IMR-90 (cell line): ENCODE data around the gene SPRED2. TPM values are rescaled to one million over a fixed set of nuclear protein-coding genes. Genes with fewer than 3 reads are reported as not detected.

ENCODE experiments used
- ATAC-seq: fragments of 200-7000 bp; cut with Tn5 transposase; 2 replicates; pipeline ENCODE4 v1.9.1; 2020; ENCODE audit warnings: low read depth, mild to moderate bottlenecking, moderate library complexity
- BruUV-seq: library from RNA; stranded (reverse); fragments of 400-500 nt; replicated peaks from 2 replicates; lab custom pipeline; 2021; lab: Mats Ljungman, UMichigan
- CTCF ChIA-PET: fragments of 300-600 bp; formaldehyde crosslinking; extraction: SDS; loops from one replicate; lab custom pipeline; 2021; ENCODE audit warnings: antibody characterized with exemption; lab: Yijun Ruan, JAX
- POLR2A ChIA-PET: fragments of 300-600 bp; sonication (Branson Sonifier 250); formaldehyde crosslinking; loops from one replicate; lab custom pipeline; 2022; ENCODE audit warnings: antibody characterized with exemption; ENCODE audit not compliant: unreplicated experiment; lab: Charles Lee
- DNase-seq: peaks from one replicate; pipeline ENCODE4 v3.0.0; 2013
- H2AFZ ChIP-seq: replicated peaks from 2 replicates; pipeline ENCODE3; 2013; ENCODE audit warnings: low read length, mild to moderate bottlenecking; ENCODE audit not compliant: poor library complexity
- H2AK5ac ChIP-seq: 2 replicates; pipeline ENCODE4 v1.6.1; 2013; ENCODE audit warnings: low read depth, low read length, inconsistent platforms
- H2AK9ac ChIP-seq: replicated peaks from 2 replicates; pipeline ENCODE3; 2013; ENCODE audit warnings: mild to moderate bottlenecking, low read depth, low read length, moderate library complexity; ENCODE audit not compliant: poor library complexity
- H2BK120ac ChIP-seq: 2 replicates; pipeline ENCODE4 v1.6.1; 2013; ENCODE audit warnings: low read depth, low read length, inconsistent platforms
- H2BK15ac ChIP-seq: 3 replicates; pipeline ENCODE4 v1.6.1; 2013; ENCODE audit warnings: low read depth, low read length, inconsistent platforms
- H2BK20ac ChIP-seq: 2 replicates; pipeline ENCODE4 v1.6.1; 2013; ENCODE audit warnings: low read depth, mild to moderate bottlenecking, inconsistent platforms, low read length, moderate library complexity
- H2BK5ac ChIP-seq: 2 replicates; pipeline ENCODE4 v1.6.1; 2013; ENCODE audit warnings: mild to moderate bottlenecking, low read depth, low read length, inconsistent platforms; ENCODE audit not compliant: poor library complexity, severe bottlenecking
- H3K14ac ChIP-seq: replicated peaks from 2 replicates; pipeline ENCODE4 v1.6.1; 2013; ENCODE audit warnings: low read depth, low read length, inconsistent platforms
- H3K18ac ChIP-seq: 2 replicates; pipeline ENCODE4 v1.6.1; 2013; ENCODE audit warnings: low read depth, low read length, control low read depth
- H3K23ac ChIP-seq: 2 replicates; pipeline ENCODE4 v1.6.1; 2013; ENCODE audit warnings: low read depth, low read length, inconsistent platforms
- H3K27ac ChIP-seq: 2 replicates; pipeline ENCODE4 v1.5.1; 2013; ENCODE audit warnings: mild to moderate bottlenecking, control low read depth, low read length; ENCODE audit not compliant: insufficient read depth
- H3K27me3 ChIP-seq: 2 replicates; pipeline ENCODE4 v1.6.1; 2013; ENCODE audit warnings: low read length; ENCODE audit not compliant: control insufficient read depth, insufficient read depth
- H3K36me3 ChIP-seq: 2 replicates; pipeline ENCODE4 v1.6.1; 2013; ENCODE audit warnings: low read length, mixed read lengths; ENCODE audit not compliant: control insufficient read depth, insufficient read depth
- H3K4ac ChIP-seq: 2 replicates; pipeline ENCODE4 v1.6.1; 2013; ENCODE audit warnings: low read depth, low read length, inconsistent platforms
- H3K4me1 ChIP-seq: 2 replicates; pipeline ENCODE4 v1.6.1; 2013; ENCODE audit warnings: low read length, mixed read lengths; ENCODE audit not compliant: control insufficient read depth, insufficient read depth
- H3K4me2 ChIP-seq: 2 replicates; pipeline ENCODE4 v1.6.1; 2013; ENCODE audit warnings: low read depth, mild to moderate bottlenecking, control low read depth, low read length, moderate library complexity
- H3K4me3 ChIP-seq: 2 replicates; pipeline ENCODE4 v1.5.1; 2013; ENCODE audit warnings: low read depth, mild to moderate bottlenecking, control low read depth, low read length, moderate library complexity; ENCODE audit not compliant: insufficient read depth
- H3K56ac ChIP-seq: 2 replicates; pipeline ENCODE4 v1.6.1; 2013; ENCODE audit warnings: low read length, inconsistent platforms; ENCODE audit not compliant: insufficient read depth; ENCODE audit errors: extremely low read depth
- H3K79me1 ChIP-seq, 2 experiments: 2 replicates each; pipeline ENCODE4 v1.6.1; 2013; ENCODE audit warnings: low read length in 2 of 2, inconsistent platforms in 1 of 2, low read depth in 1 of 2
- H3K9ac ChIP-seq: 2 replicates; pipeline ENCODE4 v1.6.1; 2013; ENCODE audit warnings: low read depth, low read length, control low read depth
- H3K9me1 ChIP-seq: 2 replicates; pipeline ENCODE4 v1.6.1; 2013; ENCODE audit warnings: low read length, inconsistent platforms; ENCODE audit not compliant: insufficient read depth
- H3K9me3 ChIP-seq: 2 replicates; pipeline ENCODE4 v1.6.1; 2013; ENCODE audit warnings: low read length; ENCODE audit not compliant: control insufficient read depth, insufficient read depth
- H4K20me1 ChIP-seq: 2 replicates; pipeline ENCODE4 v1.6.1; 2013; ENCODE audit warnings: low read length, inconsistent platforms; ENCODE audit not compliant: insufficient read depth
- H4K5ac ChIP-seq: 2 replicates; pipeline ENCODE4 v1.6.1; 2013; ENCODE audit warnings: mild to moderate bottlenecking, low read depth, low read length, control low read depth
- H4K8ac ChIP-seq, 2 experiments: 2 replicates each; pipeline ENCODE4 v1.6.1; 2013; ENCODE audit warnings: low read depth in 2 of 2, low read length in 2 of 2, control low read depth in 1 of 2, inconsistent platforms in 1 of 2
- H4K91ac ChIP-seq: 2 replicates; pipeline ENCODE4 v1.6.1; 2013; ENCODE audit warnings: low read depth, low read length, inconsistent platforms; ENCODE audit not compliant: insufficient read depth
- BHLHE40 ChIP-seq: fragments of 150-350 bp; IDR thresholded peaks from 2 replicates; pipeline ENCODE4 v1.6.1; 2016; ENCODE audit warnings: mild to moderate bottlenecking, low read depth, low read length
- CEBPB ChIP-seq: IDR thresholded peaks from 2 replicates; pipeline ENCODE4 v1.6.1; 2012; ENCODE audit warnings: low read depth, low read length, improper control_type of control experiment
- CHD1 ChIP-seq: IDR thresholded peaks from 2 replicates; pipeline ENCODE4 v1.6.1; 2012; ENCODE audit warnings: low read depth, low read length, improper control_type of control experiment
- FOS ChIP-seq: fragments of 150-350 bp; IDR thresholded peaks from 2 replicates; pipeline ENCODE4 v1.6.1; 2016; ENCODE audit warnings: low read depth, low read length
- MAFK ChIP-seq: IDR thresholded peaks from 2 replicates; pipeline ENCODE4 v1.6.1; 2012; ENCODE audit warnings: low read depth, low read length, improper control_type of control experiment
- MAZ ChIP-seq: IDR thresholded peaks from 2 replicates; pipeline ENCODE4 v1.6.1; 2012; ENCODE audit warnings: low read depth, mild to moderate bottlenecking, low read length, improper control_type of control experiment, moderate library complexity, borderline replicate concordance
- MXI1 ChIP-seq: IDR thresholded peaks from 2 replicates; pipeline ENCODE4 v1.6.1; 2012; ENCODE audit warnings: low read depth, mild to moderate bottlenecking, low read length, moderate library complexity, borderline replicate concordance
- NFE2L2 ChIP-seq: fragments of 150-350 bp; IDR thresholded peaks from 2 replicates; pipeline ENCODE4 v1.6.1; 2016; ENCODE audit warnings: low read depth, mild to moderate bottlenecking, low read length
- POLR2A ChIP-seq: IDR thresholded peaks from 2 replicates; pipeline ENCODE4 v1.6.1; 2012; ENCODE audit warnings: mild to moderate bottlenecking, low read depth, low read length
- RAD21 ChIP-seq: IDR thresholded peaks from 2 replicates; pipeline ENCODE4 v1.6.1; 2012; ENCODE audit warnings: low read length, improper control_type of control experiment
- RCOR1 ChIP-seq: IDR thresholded peaks from 2 replicates; pipeline ENCODE4 v1.6.1; 2012; ENCODE audit warnings: mild to moderate bottlenecking, low read length, improper control_type of control experiment; ENCODE audit not compliant: insufficient replicate concordance
- RFX5 ChIP-seq: IDR thresholded peaks from 2 replicates; pipeline ENCODE4 v1.8.0; 2012; ENCODE audit warnings: low read depth, mild to moderate bottlenecking, low read length, moderate library complexity
- SMC3 ChIP-seq: fragments of 150-350 bp; IDR thresholded peaks from 2 replicates; pipeline ENCODE4 v1.6.1; 2016; ENCODE audit warnings: low read depth, mild to moderate bottlenecking, antibody characterized with exemption, low read length, moderate library complexity
- WGBS, 2 experiments: methylation state at CpG; one replicate each; pipeline versions ENCODE4 v1.1.5 to v1.1.7; 2013; ENCODE audit warnings: missing lambda C conversion rate in 2 of 2; ENCODE audit not compliant: insufficient read length in 1 of 2; ENCODE audit errors: extremely low coverage in 2 of 2; 5-methylcytosine and 5-hydroxymethylcytosine counted together
- dilution Hi-C: fragments of 300-500 bp; cut with HindIII; formaldehyde crosslinking; loops from one replicate; pipeline ENCODE4 v1.14.3; 2018; ENCODE audit warnings: low sequenced_read_pairs; ENCODE audit not compliant: unreplicated experiment
- in situ Hi-C: fragments of 300-500 bp; cut with MboI; formaldehyde crosslinking; loops from 3 replicates; pipeline ENCODE4 v1.14.3; 2019; ENCODE audit warnings: low sequenced_read_pairs, inconsistent platforms, mixed read lengths
- intact Hi-C: fragments of 100-400 bp; cut with micrococcal nuclease; formaldehyde crosslinking; loops from 2 replicates; pipeline ENCODE4 v1.10.0; 2022
- polyA plus RNA-seq, 3 experiments: library from polyadenylated mRNA; depleted of rRNA; stranded (reverse); fragments of >200 nt; gene quantifications; 2 replicates each; pipeline ENCODE4 v1.2.3, GENCODE V29; 2012; ENCODE audit warnings: low replicate concordance in 1 of 3
- total RNA-seq: library from RNA; depleted of rRNA; stranded (reverse); fragments of >200 nt; gene quantifications from 2 replicates; pipeline ENCODE4 v1.2.3, GENCODE V29; 2012
- TF ChIP-seq, protein P1 (sequence below): fragments of 150-350 bp; IDR thresholded peaks from 2 replicates; pipeline ENCODE4 v1.6.1; 2017; ENCODE audit warnings: mild to moderate bottlenecking, antibody characterized with exemption, low read length, low read depth
- TF ChIP-seq, protein P2 (sequence below): fragments of 150-350 bp; IDR thresholded peaks from 2 replicates; pipeline ENCODE4 v1.6.1; 2016; ENCODE audit warnings: low read depth, mild to moderate bottlenecking, low read length, moderate library complexity, borderline replicate concordance
- TF ChIP-seq, protein P3 (sequence below): conservative IDR thresholded peaks from 2 replicates; pipeline ENCODE4 v1.5.1; 2012; ENCODE audit warnings: mild to moderate bottlenecking, low read depth, low read length, improper control_type of control experiment

Gene SPRED2
- total and polyA plus RNA-seq, 2 of the 4 experiments (the other 2 are of a cell fraction): 4.8 to 18.7 TPM

DNA sequence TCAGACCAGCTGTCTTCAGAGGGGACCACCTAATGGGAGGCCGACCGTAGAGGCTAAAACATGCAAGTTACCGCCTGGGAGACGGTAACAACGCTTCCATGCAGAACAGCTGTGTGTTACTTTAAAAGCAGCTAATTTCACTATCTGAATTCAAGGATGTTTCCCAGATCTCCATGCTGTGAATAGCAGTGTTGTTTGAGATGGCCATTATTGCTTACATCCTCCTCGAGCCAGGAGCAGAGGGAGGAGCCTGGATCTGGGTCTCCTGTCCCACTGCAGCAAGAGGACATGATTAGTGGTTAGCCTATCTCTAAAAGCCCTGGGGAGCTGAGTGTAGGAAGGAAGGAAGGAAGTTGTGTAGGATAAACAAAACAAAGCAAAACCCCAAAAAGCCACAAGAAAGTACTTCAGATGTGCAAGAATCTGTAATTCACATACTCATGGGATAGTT, 153.8 kb downstream of the SPRED2 start:
- DNase-seq (peak; percentile 49), ATAC-seq (peak; percentile 50)
- H2BK15ac ChIP-seq: no peak overlapping the region
- H3K4me1 ChIP-seq: peaks cover 7% of the 10 kb centered on the region
- no peaks in the 10 kb centered on the region for H3K27me3 ChIP-seq
- H4K20me1 ChIP-seq: peaks cover 4% of the 10 kb centered on the region; the same call in 1 of the 2 replicates
- TF ChIP-seq BHLHE40: no peak
- no peak for TF ChIP-seq FOS
- no peak for TF ChIP-seq RCOR1
- TF ChIP-seq, protein P1, sequence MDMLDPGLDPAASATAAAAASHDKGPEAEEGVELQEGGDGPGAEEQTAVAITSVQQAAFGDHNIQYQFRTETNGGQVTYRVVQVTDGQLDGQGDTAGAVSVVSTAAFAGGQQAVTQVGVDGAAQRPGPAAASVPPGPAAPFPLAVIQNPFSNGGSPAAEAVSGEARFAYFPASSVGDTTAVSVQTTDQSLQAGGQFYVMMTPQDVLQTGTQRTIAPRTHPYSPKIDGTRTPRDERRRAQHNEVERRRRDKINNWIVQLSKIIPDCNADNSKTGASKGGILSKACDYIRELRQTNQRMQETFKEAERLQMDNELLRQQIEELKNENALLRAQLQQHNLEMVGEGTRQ: no peak
- TF ChIP-seq CEBPB: no peak
- no peak for TF ChIP-seq MAZ
- TF ChIP-seq NFE2L2: no peak
- TF ChIP-seq, protein P2, sequence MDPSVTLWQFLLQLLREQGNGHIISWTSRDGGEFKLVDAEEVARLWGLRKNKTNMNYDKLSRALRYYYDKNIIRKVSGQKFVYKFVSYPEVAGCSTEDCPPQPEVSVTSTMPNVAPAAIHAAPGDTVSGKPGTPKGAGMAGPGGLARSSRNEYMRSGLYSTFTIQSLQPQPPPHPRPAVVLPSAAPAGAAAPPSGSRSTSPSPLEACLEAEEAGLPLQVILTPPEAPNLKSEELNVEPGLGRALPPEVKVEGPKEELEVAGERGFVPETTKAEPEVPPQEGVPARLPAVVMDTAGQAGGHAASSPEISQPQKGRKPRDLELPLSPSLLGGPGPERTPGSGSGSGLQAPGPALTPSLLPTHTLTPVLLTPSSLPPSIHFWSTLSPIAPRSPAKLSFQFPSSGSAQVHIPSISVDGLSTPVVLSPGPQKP: no peak
- TF ChIP-seq MAFK: no peak
- no peak for TF ChIP-seq POLR2A
- TF ChIP-seq SMC3: no peak
- TF ChIP-seq RAD21: no peak
- TF ChIP-seq, protein P3, sequence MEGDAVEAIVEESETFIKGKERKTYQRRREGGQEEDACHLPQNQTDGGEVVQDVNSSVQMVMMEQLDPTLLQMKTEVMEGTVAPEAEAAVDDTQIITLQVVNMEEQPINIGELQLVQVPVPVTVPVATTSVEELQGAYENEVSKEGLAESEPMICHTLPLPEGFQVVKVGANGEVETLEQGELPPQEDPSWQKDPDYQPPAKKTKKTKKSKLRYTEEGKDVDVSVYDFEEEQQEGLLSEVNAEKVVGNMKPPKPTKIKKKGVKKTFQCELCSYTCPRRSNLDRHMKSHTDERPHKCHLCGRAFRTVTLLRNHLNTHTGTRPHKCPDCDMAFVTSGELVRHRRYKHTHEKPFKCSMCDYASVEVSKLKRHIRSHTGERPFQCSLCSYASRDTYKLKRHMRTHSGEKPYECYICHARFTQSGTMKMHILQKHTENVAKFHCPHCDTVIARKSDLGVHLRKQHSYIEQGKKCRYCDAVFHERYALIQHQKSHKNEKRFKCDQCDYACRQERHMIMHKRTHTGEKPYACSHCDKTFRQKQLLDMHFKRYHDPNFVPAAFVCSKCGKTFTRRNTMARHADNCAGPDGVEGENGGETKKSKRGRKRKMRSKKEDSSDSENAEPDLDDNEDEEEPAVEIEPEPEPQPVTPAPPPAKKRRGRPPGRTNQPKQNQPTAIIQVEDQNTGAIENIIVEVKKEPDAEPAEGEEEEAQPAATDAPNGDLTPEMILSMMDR: no peak
- no peak for TF ChIP-seq MXI1
- no peak for TF ChIP-seq CHD1
- TF ChIP-seq RFX5: no peak
- no peak overlapping the region for H3K18ac ChIP-seq
- 0 out of 2 replicates have a peak overlapping the region, but pooled peaks have one; percentile 1 for H3K4ac ChIP-seq
- no TSS peak for BruUV-seq
- peaks cover 16% of the 10 kb centered on the region; the same call in 1 of the 2 replicates for H3K9me1 ChIP-seq
- H3K23ac ChIP-seq: no peak overlapping the region
- H3K9ac ChIP-seq: no peak overlapping the region
- H4K91ac ChIP-seq: no peak overlapping the region
- H3K14ac ChIP-seq: peak overlapping the region; percentile 26; the same call in 1 of the 2 replicates
- POLR2A ChIA-PET: no interaction called here
- no CpG with 5 or more reads among the region's 6 CpGs for WGBS, 2 experiments
- H2BK20ac ChIP-seq: no peak overlapping the region
- CTCF ChIA-PET: interaction anchor here (0.7 to 1.0 kb wide), 2 partner anchors 9 to 18 kb away, joined by 3 to 4 read pairs; no protein-coding TSS in a partner anchor
- H3K56ac ChIP-seq: no peak overlapping the region
- H2AK5ac ChIP-seq: no peak overlapping the region
- H2AK9ac ChIP-seq: peak overlapping the region; percentile 21
- in situ Hi-C loops: no loop called here
- no peaks in the 10 kb centered on the region for H3K9me3 ChIP-seq
- no peak overlapping the region for H3K4me2 ChIP-seq
- dilution Hi-C loops: no loop called here
- H3K4me3 ChIP-seq: no peak overlapping the region
- H4K8ac ChIP-seq: no peak overlapping the region; a peak in 1 of 4 replicates
- H3K79me1 ChIP-seq: no peaks in the 10 kb centered on the region
- no peak overlapping the region for H2BK120ac ChIP-seq
- no peak overlapping the region for H2BK5ac ChIP-seq
- peaks cover 1% of the 10 kb centered on the region; the same call in 1 of the 2 replicates for H3K36me3 ChIP-seq
- intact Hi-C loops: no loop called here
- no peak overlapping the region for H4K5ac ChIP-seq
- no peak overlapping the region for H3K27ac ChIP-seq
- H2AFZ ChIP-seq: peak overlapping the region; percentile 47
